Measurements from ENCODE around the gene BBLN.
A peak's percentile ranks its signal among the peaks of the same experiment; 100 is the strongest.
"Not testable (repeated sequence)": the region's sequence is repeated elsewhere in the genome, so short reads cannot be mapped to it uniquely, and the experiment has no call there.

Gene BBLN, protein sequence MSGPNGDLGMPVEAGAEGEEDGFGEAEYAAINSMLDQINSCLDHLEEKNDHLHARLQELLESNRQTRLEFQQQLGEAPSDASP

DNA sequence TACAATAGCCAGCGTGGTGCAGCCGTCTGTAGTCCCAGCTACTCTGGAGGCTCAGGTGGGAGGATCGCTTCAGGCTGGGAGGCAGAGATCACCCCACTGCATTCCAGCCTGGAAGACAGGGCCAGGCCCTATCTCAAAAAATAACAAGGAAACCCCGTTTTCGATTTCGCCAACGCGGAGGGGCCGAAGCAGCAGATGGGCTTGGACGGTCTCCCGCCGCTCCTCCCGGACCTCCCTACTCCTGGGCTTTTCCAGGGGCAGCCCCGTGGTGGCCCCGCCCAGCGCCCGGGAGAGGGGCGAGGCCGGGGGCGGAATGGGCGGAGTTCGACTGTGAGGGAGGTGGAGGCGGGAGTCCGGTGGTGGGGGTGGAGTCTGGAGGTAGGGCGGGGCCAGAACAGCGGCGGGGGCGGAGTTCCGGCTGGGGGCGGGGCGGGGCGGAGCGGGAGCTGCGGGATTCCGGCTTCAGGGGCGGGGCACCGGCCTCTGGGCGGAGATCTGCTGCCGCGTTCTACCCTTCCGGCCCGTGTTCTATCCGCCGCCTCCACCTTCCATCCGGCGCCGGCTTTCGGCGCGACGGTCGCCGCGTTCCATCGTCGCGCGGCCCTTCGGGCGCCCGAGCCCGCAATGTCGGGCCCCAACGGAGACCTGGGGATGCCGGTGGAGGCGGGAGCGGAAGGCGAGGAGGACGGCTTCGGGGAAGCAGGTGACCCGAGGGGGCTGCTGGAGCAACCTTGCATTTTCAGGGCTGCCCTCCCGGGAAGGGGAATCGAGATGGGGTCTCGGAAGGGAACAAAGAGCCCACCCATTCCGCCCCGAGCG is at the start of gene BBLN:
Gene BBLN, plus strand, starts transcription at position 482 of the 819 bp plus-strand sequence. Its CDS starts 143 bp downstream, at position 625.
- peak; percentile 100 for DNase-seq (ENCODE audit: low spot score)

DNA sequence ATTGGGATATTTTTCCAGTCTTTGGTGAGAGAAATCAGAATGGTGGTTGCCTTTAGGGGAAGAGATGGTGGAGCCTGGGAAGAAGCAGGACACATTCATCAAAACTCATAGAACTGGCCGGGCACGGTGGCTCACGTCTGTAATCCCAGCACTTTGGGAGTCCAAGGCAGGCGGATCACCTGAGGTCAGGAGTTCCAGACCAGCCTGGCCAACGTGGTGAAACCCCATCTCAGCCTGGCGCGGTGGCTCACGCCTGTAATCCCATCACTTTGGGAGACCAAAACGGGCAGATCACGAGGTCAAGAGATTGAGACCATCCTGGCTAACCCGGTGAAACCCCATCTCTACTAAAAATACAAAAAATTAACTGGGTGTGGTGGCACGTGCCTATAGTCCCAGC is 48.3 kb upstream of the BBLN start:
- not testable (repeated sequence) for DNase-seq (ENCODE audit: low spot score)

DNA sequence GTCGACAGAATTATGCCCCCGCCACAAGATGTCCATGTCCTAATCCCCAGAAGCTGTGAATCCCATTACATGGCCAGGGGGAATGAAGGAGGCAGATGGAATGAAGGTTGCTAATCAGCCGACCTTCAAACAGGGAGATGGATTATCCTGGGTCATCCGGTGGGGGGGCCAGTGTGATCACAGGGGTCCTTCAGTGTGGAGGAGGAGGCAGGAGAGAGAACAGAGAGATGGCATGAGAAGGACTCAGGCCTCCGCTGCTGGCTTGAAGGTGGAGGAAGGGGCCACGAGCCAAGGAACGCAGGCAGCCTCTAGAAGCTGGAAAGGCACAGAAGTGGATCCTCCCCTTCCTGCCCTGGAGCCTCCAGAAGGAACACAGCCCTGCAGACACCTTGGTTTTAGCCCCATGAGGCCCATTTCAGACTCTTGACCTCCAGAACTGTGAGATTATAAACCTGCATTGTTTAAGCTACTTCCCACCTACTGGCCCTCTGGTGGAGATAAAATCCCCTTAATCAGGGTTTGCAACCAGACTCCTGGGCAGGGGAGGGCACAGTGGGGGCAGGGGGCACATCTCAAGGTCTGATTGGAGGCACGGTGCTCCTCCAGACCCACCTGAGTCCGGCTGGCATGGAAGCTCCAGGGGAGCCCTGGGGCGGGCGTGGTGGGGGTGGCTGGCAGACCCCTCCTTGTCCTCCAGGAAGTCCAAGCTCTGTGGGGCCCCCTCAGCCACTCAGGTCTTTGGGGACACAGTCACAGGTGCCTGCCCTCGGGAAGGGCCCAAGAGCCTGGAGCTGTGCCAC is 46.3 kb upstream of the BBLN start:
- no peak for DNase-seq (ENCODE audit: low spot score)

DNA sequence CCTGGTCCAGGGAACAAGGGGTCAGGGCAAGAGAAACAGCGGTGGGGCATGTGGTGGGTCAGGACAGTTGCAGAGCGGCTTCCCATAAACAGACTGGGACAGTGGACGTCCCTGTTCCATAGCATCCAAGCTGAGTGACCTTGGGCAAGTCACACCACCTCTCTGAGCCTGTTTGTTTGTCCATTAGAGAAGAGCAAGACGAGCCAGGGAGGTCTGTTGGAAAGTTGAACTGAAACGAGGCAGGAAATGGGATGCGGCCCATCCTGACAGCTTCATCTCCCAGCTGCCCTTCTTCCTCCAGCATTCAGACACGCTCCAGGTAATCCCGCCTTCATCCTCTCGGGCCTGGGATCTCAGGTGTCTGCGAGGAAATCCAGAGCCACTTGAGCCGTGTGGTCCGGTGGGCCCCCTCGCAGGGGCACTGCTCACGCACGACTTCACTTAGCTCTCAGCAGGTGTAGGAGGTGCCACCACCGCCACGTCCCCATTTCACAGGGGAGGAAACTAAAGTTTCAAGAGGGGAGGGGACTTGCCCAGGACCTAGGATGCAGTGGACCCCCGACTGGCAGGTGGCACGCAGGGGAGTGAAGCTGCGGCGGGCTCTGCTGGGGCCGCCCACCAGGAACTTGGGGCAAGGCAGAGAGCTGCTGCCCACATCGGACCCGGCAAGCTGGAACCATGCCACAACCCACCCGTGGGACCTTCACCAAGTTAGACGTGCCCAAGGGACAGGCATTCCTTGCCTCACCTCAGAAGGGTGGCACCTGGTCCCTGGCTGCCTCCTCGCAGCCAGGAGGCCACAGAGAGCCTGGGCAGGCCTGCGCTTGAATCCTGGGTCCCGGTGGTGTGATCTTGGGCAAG is 45.5 kb upstream of the BBLN start:
- DNase-seq (ENCODE audit: low spot score) = no peak

DNA sequence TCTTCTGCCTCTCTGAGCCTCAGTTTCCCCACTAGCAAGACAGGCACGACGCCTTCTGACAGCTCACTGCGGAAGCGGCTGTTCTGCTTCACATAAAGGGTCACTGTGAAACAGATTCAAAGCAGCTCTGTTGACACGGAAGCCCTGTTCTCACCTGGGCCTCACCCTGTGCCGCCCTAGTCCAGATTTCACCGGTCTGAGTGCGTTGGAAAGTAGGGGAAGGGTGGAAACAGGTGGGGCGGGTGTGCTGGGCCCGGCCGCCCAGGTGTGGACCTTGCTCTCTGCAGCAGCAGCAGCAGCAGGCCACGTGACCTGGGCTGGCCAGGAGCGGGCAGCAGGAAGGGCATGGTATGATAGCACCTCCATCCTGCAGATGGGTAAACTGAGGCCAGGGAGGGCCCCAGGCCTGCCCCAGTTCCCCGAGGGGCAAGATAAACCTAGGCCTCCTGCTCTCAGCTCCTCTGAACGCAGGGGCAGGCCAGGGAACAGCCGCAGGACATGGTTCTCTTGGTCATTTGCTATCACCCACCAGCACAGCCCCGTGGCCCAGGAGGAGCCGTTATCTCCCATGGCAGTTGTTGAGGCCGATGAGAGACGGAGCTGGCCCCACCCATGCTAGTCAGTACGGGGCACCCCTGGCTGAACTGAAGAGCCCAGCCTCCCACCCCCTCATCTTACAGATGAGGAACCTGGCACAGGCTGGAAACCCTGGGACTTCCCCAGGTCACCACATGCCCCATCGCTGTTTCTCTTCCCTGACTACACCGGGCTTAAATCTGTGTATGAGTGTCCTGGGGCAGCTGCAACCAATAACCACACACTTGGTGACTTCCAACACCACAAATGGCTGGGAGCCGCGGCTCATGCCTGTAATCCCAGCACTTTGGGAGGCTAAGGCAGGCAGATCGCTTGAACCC is 44.6 kb upstream of the BBLN start:
- no peak for DNase-seq (ENCODE audit: low spot score)

DNA sequence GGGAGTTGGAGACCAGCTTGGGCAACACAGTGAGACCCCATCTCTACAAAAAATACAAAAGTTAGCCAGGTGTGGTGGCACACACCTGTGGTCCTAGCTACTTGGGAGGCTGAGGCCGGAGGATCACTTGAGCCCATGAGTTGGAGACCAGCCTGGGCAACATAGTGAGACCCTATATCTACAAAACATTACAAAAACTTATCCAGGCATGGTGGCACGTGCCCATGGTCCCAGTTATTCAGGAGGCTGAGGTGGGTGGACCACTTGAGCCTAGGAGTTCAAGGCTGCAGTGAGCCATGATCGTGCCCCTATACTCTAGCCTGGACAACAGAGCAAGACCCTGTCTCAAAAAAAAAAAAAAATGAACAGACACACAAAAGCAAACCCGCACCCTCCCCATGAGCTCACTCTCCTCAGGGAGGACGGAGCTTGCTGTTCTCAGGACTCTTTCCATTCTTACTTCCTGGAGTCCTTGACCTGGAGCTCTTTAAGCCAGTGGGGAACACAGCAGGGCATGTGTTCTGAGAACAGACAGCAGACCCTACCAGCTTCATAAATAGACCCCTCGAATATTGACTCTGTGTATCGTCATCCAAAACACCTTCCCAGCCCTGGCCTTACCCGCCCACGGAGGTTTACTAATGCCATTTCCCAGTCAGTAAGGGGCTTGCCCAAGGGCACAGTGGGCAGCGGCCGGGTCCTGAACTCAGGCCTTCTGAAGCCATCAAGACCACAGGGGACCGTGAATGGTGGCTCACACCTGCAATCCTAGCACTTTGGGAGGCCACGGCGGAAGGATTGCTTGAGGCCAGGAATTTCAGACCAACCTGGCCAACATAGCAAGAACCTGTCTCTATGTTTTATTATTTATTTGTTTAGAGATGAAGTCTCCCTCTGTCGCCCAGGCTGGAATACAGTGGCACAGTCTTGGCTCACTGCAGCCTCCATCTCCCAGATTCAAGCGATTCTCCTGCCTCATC is 43.7 kb upstream of the BBLN start:
- no peak for DNase-seq (ENCODE audit: low spot score)

DNA sequence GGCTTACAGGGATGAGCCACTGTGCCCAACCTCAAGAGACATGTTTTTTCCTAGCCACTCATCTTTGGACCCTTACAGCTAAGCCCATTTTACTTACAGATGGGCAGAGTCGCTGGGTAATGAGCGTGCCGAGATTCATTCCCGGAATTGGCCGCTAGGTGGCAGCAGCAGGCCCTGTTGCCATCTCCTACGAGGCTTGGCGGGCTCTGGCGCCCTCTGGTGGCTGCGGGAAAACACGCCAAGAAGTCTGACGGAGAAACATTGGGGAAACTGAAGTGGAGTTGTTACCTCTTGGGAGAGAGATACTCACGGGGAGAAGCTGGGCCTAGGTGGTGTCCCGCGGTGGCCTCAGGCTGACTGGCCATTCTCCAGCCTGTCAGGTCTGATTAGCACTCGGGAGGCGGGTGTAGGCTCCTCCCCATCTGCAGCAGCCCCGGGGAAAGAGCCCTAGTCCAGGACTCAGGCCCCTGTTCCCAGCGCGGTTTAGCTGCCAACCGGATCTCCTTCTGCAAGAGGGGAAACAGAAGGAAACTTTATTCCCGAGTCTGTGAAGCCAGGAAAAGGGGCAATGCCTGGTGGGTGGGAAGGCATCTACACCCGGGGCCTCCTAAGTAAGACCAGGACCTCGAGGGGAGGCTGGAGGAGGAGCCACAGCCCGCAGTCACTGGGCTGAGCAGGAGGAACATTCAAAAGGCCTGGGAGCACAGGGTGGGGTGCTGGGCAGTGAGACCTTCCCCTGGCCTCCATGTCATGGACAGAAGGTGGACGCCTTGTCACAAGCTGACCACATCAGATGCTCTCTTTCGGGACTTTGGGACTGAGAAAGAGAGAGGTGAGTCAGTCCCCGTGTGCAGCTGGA is 42.2 kb upstream of the BBLN start:
- DNase-seq (ENCODE audit: low spot score) = peak; percentile 89

DNA sequence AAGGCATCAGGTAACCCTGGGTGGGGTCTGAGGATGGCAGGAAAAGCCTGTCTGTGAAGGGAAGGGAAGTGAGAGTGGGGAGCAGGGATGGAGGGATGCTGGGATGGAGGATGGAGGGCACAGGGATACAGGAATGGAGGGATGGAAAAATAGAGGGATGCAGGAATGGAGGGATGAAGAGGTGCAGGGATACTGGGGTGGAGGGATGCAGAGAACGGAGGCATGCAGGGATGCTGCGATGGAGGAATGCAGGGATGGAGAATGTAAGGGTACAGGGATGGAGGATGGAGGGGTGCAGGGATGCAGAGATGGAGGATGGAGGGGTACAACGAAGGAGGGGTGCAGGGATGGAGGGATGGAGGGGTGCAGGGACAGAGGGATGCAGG is 41.6 kb upstream of the BBLN start:
- DNase-seq (ENCODE audit: low spot score) = no peak

DNA sequence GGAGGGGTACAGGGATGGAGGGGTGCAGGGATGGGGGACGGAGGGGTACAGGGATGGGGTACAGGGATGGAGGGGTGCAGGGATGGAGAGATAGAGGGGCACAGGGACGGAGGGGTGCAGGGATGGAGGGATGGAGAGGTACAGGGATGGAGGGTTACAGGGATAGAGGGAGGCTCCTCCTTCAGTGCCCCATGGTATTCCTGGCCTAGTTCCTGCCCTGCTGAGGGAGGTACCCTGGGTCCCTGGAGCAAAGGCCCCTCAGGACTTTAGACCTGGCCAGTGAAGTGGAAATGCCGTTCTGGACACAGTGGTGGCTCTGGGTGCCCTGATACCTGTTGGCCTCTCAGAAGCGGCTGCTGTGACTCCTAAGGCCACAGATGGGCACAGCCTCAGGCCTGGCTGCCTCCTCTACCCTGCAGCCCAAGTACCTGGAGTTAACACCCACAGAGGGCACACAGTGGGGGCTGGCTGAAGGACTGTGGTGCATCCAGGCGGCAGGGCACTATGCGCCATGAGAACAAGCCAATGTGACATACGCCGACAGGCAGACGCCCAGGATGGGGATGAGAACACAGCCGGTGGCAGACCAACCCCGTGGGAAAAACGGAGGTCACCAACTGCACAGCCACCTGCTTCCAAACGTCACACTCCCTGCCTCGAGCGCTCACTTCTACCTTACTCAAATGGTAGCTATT is 40.9 kb upstream of the BBLN start:
- no peak for DNase-seq (ENCODE audit: low spot score)

DNA sequence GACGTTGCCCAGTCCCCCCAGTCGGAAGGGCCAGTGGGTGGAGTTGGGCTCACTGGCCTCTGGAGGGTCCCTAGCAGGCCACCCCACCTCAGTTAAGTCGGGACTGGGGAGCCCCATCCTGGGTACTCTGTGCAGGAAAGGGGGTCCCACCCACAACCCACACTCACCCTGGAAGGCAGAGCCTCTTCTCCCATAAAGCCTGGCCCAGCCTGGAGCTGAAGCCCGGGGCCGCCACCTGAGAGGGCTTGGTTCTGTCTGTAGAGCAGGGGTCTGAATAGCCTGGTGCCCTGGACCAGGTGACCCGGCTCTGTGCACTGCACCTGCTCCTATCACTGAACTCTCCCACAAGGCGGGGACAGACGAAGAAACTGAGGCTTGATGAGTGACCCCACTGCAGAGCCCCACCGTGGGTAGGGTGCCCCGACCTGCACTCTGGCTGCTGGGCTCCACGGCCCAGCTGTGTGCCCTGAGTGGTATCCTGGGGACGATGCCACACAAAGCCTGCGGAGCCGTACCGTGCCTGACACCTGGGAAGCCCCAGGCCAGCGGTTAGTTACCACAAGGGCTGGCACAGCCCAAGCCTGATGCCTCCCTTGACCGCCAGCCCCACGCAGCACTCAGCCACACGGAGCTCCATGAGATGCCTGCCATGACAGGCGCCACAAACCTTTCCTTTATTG is 39.9 kb upstream of the BBLN start:
- no peak for DNase-seq (ENCODE audit: low spot score)

DNA sequence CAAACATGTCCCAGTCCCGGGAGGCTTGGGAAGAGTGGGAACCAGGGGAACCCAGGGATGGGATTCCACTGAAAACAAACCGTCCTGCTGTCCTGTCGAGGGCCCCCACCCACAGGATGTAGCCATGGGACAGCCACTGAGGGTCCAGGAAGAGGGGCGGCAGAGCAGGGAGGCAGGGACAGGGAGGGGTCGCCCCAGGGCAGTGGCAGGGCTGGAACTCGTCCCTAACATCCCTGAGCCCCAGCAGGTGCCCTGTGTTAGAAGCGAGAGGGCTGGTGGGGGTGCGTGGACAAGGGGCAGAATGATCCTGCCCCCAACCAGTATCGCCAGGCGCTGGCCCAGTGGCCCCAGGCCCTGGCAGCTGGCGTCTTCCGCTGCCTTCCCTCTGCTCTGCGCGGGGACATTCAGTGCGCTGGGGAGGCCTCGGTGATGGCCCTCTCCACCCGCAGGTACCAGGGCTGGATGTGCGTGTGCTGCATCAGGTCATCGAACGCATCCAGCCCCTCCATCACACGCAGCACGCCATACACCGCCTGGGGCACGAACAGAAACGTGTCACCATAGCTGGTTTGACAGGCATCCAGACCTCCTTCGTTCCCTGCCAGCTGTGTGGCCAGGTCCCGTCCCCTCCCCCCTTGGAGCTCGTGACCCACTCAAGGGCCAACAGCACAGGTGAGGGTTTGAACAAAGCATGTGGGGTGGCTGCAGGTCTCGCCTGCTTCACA is 39.2 kb upstream of the BBLN start:
- DNase-seq (ENCODE audit: low spot score) = no peak

DNA sequence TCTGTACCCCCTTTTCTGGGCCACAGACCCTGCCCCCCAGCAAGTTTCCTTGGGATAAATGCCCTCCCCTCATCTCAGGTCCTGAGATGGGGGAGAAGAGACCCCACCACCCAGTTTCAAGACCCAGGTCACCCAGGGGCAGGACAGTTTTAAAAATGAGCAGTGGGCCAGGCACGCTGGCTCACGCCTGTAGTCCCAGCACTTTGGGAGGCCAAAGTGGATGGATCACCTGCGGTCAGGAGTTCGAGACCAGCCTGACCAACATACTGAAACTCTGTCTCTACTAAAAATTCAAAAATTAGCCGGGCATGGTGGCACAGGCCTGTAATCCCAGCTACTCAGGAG is 38.6 kb upstream of the BBLN start:
- DNase-seq (ENCODE audit: low spot score) = no peak

DNA sequence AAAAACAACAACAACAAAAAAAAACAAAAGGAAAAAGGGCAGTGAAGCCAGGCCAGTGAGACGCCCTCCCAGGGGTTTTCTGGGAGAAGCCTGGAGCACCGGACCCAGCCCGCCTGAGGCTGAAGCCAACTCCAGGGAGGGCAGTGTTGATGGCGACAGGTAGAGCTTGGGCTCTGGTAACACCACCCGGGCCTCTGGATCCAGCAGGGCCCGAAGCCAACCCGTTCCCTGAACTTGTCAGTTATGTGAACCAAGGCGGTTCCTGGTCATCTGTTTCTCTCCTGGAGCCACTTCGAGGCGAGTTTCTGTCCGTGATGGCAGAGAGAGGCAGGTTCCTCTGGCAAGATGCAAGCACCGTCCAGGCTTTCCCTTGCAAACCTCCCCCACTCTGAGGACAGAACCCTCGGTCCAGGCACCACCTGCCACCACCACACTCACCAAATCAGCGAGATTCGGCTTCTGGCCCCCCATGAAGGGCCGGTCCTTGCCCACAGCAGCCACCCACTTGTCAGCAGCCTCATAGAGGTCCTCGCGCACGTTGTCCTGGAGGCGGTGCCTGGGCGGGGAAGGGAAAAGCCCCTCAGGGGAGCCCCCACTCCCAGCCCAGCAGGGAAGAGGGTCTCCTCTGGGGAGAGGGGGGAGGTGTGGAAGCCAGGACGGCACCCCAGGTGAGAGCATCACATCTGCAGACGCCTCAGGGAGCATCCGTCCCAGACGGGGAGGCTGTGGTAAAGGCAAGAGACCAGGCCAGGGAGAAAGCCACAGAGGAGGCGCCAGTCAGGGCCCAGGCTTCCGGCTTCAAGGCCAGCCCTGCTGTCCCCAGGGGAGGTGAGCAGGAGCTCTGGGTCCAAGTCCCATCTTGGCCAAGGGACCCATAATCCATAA is 37.9 kb upstream of the BBLN start:
- no peak for DNase-seq (ENCODE audit: low spot score)

DNA sequence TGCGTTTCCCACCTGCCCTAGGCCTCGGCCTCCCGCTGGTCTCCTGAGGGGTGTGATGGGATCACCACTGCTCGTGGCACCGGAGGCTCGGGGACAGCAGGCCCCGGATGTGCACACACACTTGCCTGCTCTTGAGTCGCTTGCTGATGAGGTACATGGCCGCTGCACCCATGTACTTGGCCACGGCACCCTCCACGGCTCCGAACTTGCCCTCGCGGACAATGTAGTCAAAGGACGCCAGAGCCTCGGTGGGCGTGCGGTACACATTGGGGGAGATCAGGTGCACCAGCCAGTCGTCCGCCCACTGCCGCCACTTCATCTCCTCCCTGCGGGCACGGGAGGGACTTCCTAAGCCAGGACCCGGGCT is 37.3 kb upstream of the BBLN start:
- DNase-seq (ENCODE audit: low spot score) = no peak

DNA sequence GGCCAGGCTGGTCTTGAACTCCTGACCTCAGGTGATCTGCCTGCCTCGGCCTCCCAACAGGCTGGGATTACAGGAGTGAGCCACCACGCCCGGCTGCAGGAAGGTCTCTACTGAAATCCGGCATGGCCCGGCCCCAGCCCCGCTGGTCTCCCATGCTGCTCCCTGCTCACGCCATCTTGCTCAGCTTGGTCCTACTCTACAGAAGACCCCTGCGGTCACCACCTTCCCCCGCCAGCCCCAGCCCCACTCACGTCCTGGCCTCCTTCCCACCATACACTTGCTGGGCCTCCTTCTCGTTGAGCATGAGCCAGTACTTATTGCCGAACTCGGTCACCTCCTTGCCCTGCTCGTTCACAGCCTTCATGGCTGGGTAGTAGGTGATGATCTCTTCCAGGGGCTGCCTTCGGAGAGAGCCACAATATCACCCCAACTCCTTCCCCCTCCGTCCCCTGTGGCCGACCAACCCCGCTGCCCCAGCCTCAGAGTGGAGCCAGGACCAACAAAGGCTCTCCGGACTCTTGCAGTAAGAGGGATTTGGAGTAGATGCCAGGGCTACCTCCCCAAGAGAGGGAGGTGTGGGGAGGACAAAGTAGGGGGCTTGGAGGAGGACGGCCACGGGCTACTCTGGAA is 36.5 kb upstream of the BBLN start:
- DNase-seq (ENCODE audit: low spot score) = no peak

DNA sequence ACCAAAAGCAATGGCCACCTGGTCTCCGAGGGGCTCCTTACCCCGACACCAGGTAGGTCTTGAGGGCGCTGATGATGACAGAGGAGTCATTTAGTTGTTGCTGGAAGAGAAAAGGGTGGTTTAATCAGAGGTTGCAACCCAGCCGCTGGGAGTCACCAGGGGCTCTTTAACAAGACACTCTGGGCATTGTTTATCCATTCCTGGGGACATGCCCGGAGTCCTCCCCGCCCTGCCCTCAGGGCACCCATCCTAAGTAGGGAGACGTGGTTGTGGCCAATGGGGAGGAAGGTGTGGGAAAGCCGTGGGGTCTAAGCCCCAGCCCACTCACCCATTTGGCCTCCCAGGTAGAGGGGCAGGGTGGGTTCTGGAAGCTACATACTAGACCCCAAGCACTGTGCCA is 35.6 kb upstream of the BBLN start:
- no peak for DNase-seq (ENCODE audit: low spot score)
